Fibroblast of lung (primary cell): ENCODE measurements around the gene CERCAM. TPM values are rescaled to one million over a fixed set of nuclear protein-coding genes. Genes with fewer than 3 reads are reported as not detected.
A peak's percentile ranks its signal among the peaks of the same experiment; 100 is the strongest.

ENCODE experiments used
- DNase-seq, 2 donors: peaks; one replicate each; pipeline versions ENCODE4 v3.0.0 to v3.0.0-alpha.2; 2010; ENCODE audit warnings: low read depth in 2 of 2
- H2AFZ ChIP-seq: 2 replicates; pipeline ENCODE4 v1.5.1; 2012; ENCODE audit warnings: low read length, control low read depth, inconsistent platforms
- H3K27ac ChIP-seq: 2 replicates; pipeline ENCODE4 v1.5.1; 2011; ENCODE audit warnings: low read length, control low read depth; ENCODE audit not compliant: insufficient read depth
- H3K27me3 ChIP-seq: 2 replicates; pipeline ENCODE4 v1.5.1; 2011; ENCODE audit warnings: mild to moderate bottlenecking, low read length; ENCODE audit not compliant: control insufficient read depth, insufficient read depth
- H3K36me3 ChIP-seq: 2 replicates; pipeline ENCODE4 v1.5.1; 2011; ENCODE audit warnings: low read length; ENCODE audit not compliant: control insufficient read depth, insufficient read depth
- H3K4me1 ChIP-seq: 2 replicates; pipeline ENCODE4 v1.5.1; 2011; ENCODE audit warnings: low read length; ENCODE audit not compliant: control insufficient read depth, insufficient read depth; ENCODE audit errors: extremely low read depth
- H3K4me2 ChIP-seq: 2 replicates; pipeline ENCODE4 v1.5.1; 2011; ENCODE audit warnings: low read length, control low read depth; ENCODE audit not compliant: insufficient read depth; ENCODE audit errors: extremely low read depth
- H3K4me3 ChIP-seq, 4 experiments: fragments of 200-600 bp in 1 of 4; sonication (generic) in 1 of 4; replicated peaks in 1 of 4; 2 replicates each; pipeline ENCODE4 v1.5.1; 2011 to 2016; ENCODE audit warnings: low read length in 4 of 4, low read depth in 3 of 4, mild to moderate bottlenecking in 3 of 4, control low read depth in 2 of 4, inconsistent platforms in 1 of 4, mixed read lengths in 1 of 4; ENCODE audit not compliant: insufficient read depth in 1 of 4; ENCODE audit errors: control extremely low read depth in 1 of 4
- H3K79me2 ChIP-seq: 2 replicates; pipeline ENCODE4 v1.5.1; 2012; ENCODE audit warnings: mild to moderate bottlenecking, low read length, inconsistent platforms; ENCODE audit not compliant: control insufficient read depth, insufficient read depth
- H3K9ac ChIP-seq: 2 replicates; pipeline ENCODE4 v1.5.1; 2011; ENCODE audit warnings: mild to moderate bottlenecking, low read length, control low read depth; ENCODE audit not compliant: insufficient read depth
- H3K9me3 ChIP-seq: 2 replicates; pipeline ENCODE4 v1.5.1; 2012; ENCODE audit warnings: low read depth, low read length; ENCODE audit not compliant: control insufficient read depth, insufficient read depth
- H4K20me1 ChIP-seq: 2 replicates; pipeline ENCODE4 v1.5.1; 2011; ENCODE audit warnings: low read length; ENCODE audit not compliant: control insufficient read depth, insufficient read depth; ENCODE audit errors: extremely low read depth
- CTCF ChIP-seq, 2 donors: IDR thresholded peaks in 1 of 2; conservative IDR thresholded peaks in 1 of 2; 1 replicate in 1 of 2; 2 replicates in 1 of 2; pipeline ENCODE4 v1.5.1; 2011 to 2012; ENCODE audit warnings: low read length in 2 of 2, control low read depth in 1 of 2, inconsistent platforms in 1 of 2, low read depth in 1 of 2, mild to moderate bottlenecking in 1 of 2
- EZH2 ChIP-seq: IDR thresholded peaks from 2 replicates; pipeline ENCODE4 v1.5.1; 2012; ENCODE audit warnings: low read length, control low read depth, mild to moderate bottlenecking; ENCODE audit errors: missing control alignments
- polyA plus RNA-seq, 2 donors: library from polyadenylated mRNA; depleted of rRNA in 1 of 2; stranded (reverse) in 1 of 2; unstranded in 1 of 2; fragments of >200 nt; gene quantifications; 2 replicates each; pipeline ENCODE4 v1.2.1, GENCODE V29; 2011 to 2012; ENCODE audit warnings: missing spikeins in 1 of 2
- total RNA-seq: library from RNA; depleted of rRNA; stranded (reverse); fragments of >200 nt; gene quantifications from 2 replicates; pipeline ENCODE4 v1.2.1, GENCODE V29; 2014

The CERCAM gene
- total and polyA plus RNA-seq, 2 donors (not counting 1 experiment from before 2014, with no cell fraction given) = 64.2 to 90.5 TPM

GRCh38 chr9:128448746-128449145, 28.1 kb downstream of the CERCAM start:
- H2AFZ ChIP-seq = no peak overlapping the region
- H3K9me3 ChIP-seq = no peaks in the 10 kb centered on the region
- peaks cover 3% of the 10 kb centered on the region for H3K27me3 ChIP-seq
- no peaks in the 10 kb centered on the region for H3K36me3 ChIP-seq
- no peak overlapping the region for H3K4me2 ChIP-seq
- H3K9ac ChIP-seq = no peak overlapping the region
- no peaks in the 10 kb centered on the region for H3K4me1 ChIP-seq
- H4K20me1 ChIP-seq = no peaks in the 10 kb centered on the region
- DNase-seq = no peak
- no peak for TF ChIP-seq EZH2
- no peak for TF ChIP-seq CTCF (conservative IDR thresholded peaks at IDR 0.05 in 1 of 2, IDR thresholded peaks at IDR 0.05 in 1 of 2; ENCODE audit: low read depth in 1 of 2, low read length in 2 of 2)
- H3K4me3 ChIP-seq = no peak overlapping the region
- H3K27ac ChIP-seq = no peak overlapping the region
- no peaks in the 10 kb centered on the region for H3K79me2 ChIP-seq

DNA sequence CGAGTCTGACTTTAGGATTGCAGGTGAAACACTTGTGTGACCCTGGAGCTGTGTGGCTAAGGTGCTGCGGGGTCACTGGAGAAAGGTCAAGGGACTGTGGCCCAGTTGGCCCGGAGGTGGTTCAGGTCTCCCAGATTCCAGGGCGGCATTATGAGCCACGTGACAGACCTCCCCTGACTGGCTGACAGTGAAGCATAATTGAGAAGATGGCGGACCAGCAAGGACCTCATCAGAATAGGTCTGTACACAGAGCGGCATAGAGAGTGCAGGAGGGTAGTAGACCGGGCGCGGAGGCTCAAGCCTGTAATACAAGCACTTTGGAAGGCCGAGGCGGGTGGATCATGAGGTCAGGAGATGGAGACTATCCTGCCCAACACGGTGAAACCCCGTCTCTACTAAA, 34.3 kb downstream of the CERCAM start:
- TF ChIP-seq CTCF (conservative IDR thresholded peaks at IDR 0.05 in 1 of 2, IDR thresholded peaks at IDR 0.05 in 1 of 2; ENCODE audit: low read depth in 1 of 2, low read length in 2 of 2) (no peak), EZH2 (no peak)
- Histone ChIP-seq H2AFZ (no peak overlapping the region), H3K79me2 (peaks cover 8% of the 10 kb centered on the region), H3K4me1 (peaks cover 9% of the 10 kb centered on the region), H3K27me3 (peaks cover 3% of the 10 kb centered on the region), H4K20me1 (no peaks in the 10 kb centered on the region), H3K9me3 (no peaks in the 10 kb centered on the region), H3K4me2 (no peak overlapping the region), H3K36me3 (no peaks in the 10 kb centered on the region), H3K9ac (no peak overlapping the region), H3K27ac (no peak overlapping the region), H3K4me3 (no peak overlapping the region)
- DNase-seq = no peak

- TF ChIP-seq CTCF (conservative IDR thresholded peaks at IDR 0.05 in 1 of 2, IDR thresholded peaks at IDR 0.05 in 1 of 2; ENCODE audit: low read depth in 1 of 2, low read length in 2 of 2) (no peak), EZH2 (no peak)
- H3K9ac ChIP-seq = peak within 1 kb of the TSS; percentile 86
These were observed 35.4 kb downstream of the CERCAM start, which contains the start of gene ODF2 for GRCh38 chr9:128455849-128456612. ODF2 (plus strand) TSS chr9:128456006; CDS start chr9:128456092, 86 bp downstream.

More at GRCh38 chr9:128455849-128456612, 35.4 kb downstream of the CERCAM start, which contains the start of gene ODF2:
- H3K4me2 ChIP-seq = peak within 1 kb of the TSS; percentile 90
- DNase-seq = peak; percentile 92 to 93
- H3K27ac ChIP-seq = peak within 1 kb of the TSS; percentile 90
- H2AFZ ChIP-seq = peak within 1 kb of the TSS; percentile 99
- peaks cover 8% of the 10 kb centered on the region for H3K79me2 ChIP-seq
- H3K4me3 ChIP-seq = peak within 1 kb of the TSS; percentile 60 to 92 (median 80)
- H3K36me3 ChIP-seq = peaks cover 5% of the 10 kb centered on the region
- H4K20me1 ChIP-seq = no peaks in the 10 kb centered on the region
- peaks cover 9% of the 10 kb centered on the region for H3K4me1 ChIP-seq
- H3K9me3 ChIP-seq = no peaks in the 10 kb centered on the region
- peaks cover 3% of the 10 kb centered on the region for H3K27me3 ChIP-seq
